HepG2 (cell line): ENCODE measurements around the gene DLG2. TPM values are rescaled to one million over a fixed set of nuclear protein-coding genes. Genes with fewer than 3 reads are reported as not detected.

ENCODE experiments used
- ATAC-seq: fragments of 200-7000 bp; cut with Tn5 transposase; 3 replicates; pipeline ENCODE4 v1.9.1; 2020; ENCODE audit warnings: mild to moderate bottlenecking, moderate library complexity
- BruUV-seq: library from RNA; stranded (reverse); fragments of 400-500 nt; replicated peaks from 2 replicates; lab custom pipeline; 2021; lab: Mats Ljungman, UMichigan
- CTCF ChIA-PET: fragments of 300-600 bp; formaldehyde crosslinking; extraction: SDS; loops from one replicate; lab custom pipeline; 2021; ENCODE audit warnings: low total read pairs, inconsistent platforms, low intra/inter-chr PET ratio; lab: Yijun Ruan, JAX
- POLR2A ChIA-PET: fragments of 350-600 bp; sonication (Branson Sonifier 250); formaldehyde crosslinking; loops from one replicate; lab custom pipeline; 2020; ENCODE audit warnings: antibody characterized with exemption, inconsistent platforms; lab: Yijun Ruan, JAX
- DNase-seq: peaks from one replicate; pipeline ENCODE4 v3.0.0-alpha.2; 2015; ENCODE audit warnings: low spot score
- FAIRE-seq: peaks from 3 replicates; lab custom pipeline; 2011; peaks lifted over from hg19 to GRCh38; lab: Jason Lieb, UNC
- H2AFZ ChIP-seq: one replicate; pipeline ENCODE4 v1.6.1; 2011; ENCODE audit warnings: low read length, inconsistent platforms
- H3K27ac ChIP-seq: fragments of 300-600 bp; 3 replicates; pipeline ENCODE4 v1.8.0; 2011; ENCODE audit warnings: mixed run types, mild to moderate bottlenecking, mixed read lengths, low read length, inconsistent platforms; ENCODE audit not compliant: insufficient read depth; ENCODE audit errors: extremely low read length
- H3K27me3 ChIP-seq, 2 experiments: fragments of 200-600 bp in 1 of 2; 2 replicates in 1 of 2; 3 replicates in 1 of 2; pipeline versions ENCODE4 v1.6.0 to v1.8.0; 2011; ENCODE audit warnings: low read length in 2 of 2, mild to moderate bottlenecking in 2 of 2, moderate library complexity in 2 of 2, inconsistent platforms in 1 of 2; ENCODE audit not compliant: insufficient read depth in 2 of 2, control insufficient read depth in 1 of 2
- H3K36me3 ChIP-seq, 2 experiments: fragments of 200-600 bp in 1 of 2; replicated peaks in 1 of 2; 2 replicates in 1 of 2; 3 replicates in 1 of 2; pipeline versions ENCODE4 v1.5.1 to v1.8.0; 2011; ENCODE audit warnings: low read length in 2 of 2, inconsistent platforms in 1 of 2; ENCODE audit not compliant: insufficient read depth in 2 of 2, control insufficient read depth in 1 of 2
- H3K4me1 ChIP-seq: 2 replicates; pipeline ENCODE4 v1.5.1; 2012; ENCODE audit warnings: low read length, inconsistent platforms; ENCODE audit not compliant: insufficient read depth
- H3K4me2 ChIP-seq: 2 replicates; pipeline ENCODE4 v1.6.0; 2011; ENCODE audit warnings: low read depth, low read length, inconsistent platforms
- H3K4me3 ChIP-seq, 3 experiments: fragments of 200-600 bp in 1 of 3; sonication (generic), shearing (Covaris generic) in 1 of 3; replicated peaks in 1 of 3; 2 replicates each; pipeline ENCODE4 v1.5.1; 2011 to 2016; ENCODE audit warnings: low read length in 3 of 3, inconsistent platforms in 2 of 3, low read depth in 2 of 3, mild to moderate bottlenecking in 2 of 3, control low read depth in 1 of 3, mixed read lengths in 1 of 3; ENCODE audit not compliant: insufficient read depth in 1 of 3
- H3K79me2 ChIP-seq: one replicate; pipeline ENCODE4 v1.6.1; 2011; ENCODE audit warnings: low read length, inconsistent platforms; ENCODE audit not compliant: insufficient read depth
- H3K9ac ChIP-seq: 2 replicates; pipeline ENCODE4 v1.6.0; 2011; ENCODE audit warnings: mild to moderate bottlenecking, low read depth, low read length, inconsistent platforms; ENCODE audit not compliant: insufficient read depth
- H3K9me3 ChIP-seq: 2 replicates; pipeline ENCODE4 v1.5.1; 2012; ENCODE audit warnings: mild to moderate bottlenecking, low read length
- H4K20me1 ChIP-seq: 2 replicates; pipeline ENCODE4 v1.6.0; 2011; ENCODE audit warnings: inconsistent platforms, mild to moderate bottlenecking, low read length, moderate library complexity; ENCODE audit not compliant: insufficient read depth
- DNMT3B ChIP-seq: conservative IDR thresholded peaks from 2 replicates; pipeline ENCODE4 v1.6.1; 2016; ENCODE audit warnings: missing biosample characterization, control low read depth
- KLF6 ChIP-seq: IDR thresholded peaks from 2 replicates; pipeline ENCODE4 v1.8.0; 2016; ENCODE audit warnings: missing biosample characterization, missing genetic modification reagents
- MTF2 ChIP-seq: sonication (generic); formaldehyde crosslinking; IDR thresholded peaks from 2 replicates; pipeline ENCODE4 v1.5.0; 2020; ENCODE audit warnings: missing genetic modification reagents, borderline replicate concordance
- TCF12 ChIP-seq, 2 experiments: fragments of 450-650 bp in 1 of 2; sonication (generic) in 1 of 2; formaldehyde crosslinking in 1 of 2; IDR thresholded peaks; 2 replicates each; pipeline versions ENCODE4 v1.6.1 to v1.8.0; 2017 to 2022; ENCODE audit warnings: antibody characterized with exemption in 1 of 2, mild to moderate bottlenecking in 1 of 2, missing genetic modification reagents in 1 of 2, moderate library complexity in 1 of 2
- ZNF460 ChIP-seq: sonication (generic); formaldehyde crosslinking; IDR thresholded peaks from 2 replicates; pipeline ENCODE4 v1.5.1; 2020; ENCODE audit warnings: missing genetic modification reagents, mild to moderate bottlenecking, borderline replicate concordance
- ZNF878 ChIP-seq: sonication (generic); formaldehyde crosslinking; IDR thresholded peaks from 2 replicates; pipeline ENCODE4 v1.8.1; 2023; ENCODE audit warnings: mild to moderate bottlenecking, missing genetic modification reagents, moderate library complexity
- WGBS: methylation state at CpG from one replicate; pipeline ENCODE4 v1.1.6; 2017; ENCODE audit warnings: low lambda C conversion rate; 5-methylcytosine and 5-hydroxymethylcytosine counted together
- in situ Hi-C: cut with HindIII; loops from 2 replicates; pipeline ENCODE4 v1.10.0; 2017; ENCODE audit warnings: low pct_unique_long_range_greater_than_20kb; ENCODE audit not compliant: extremely low pct_ligation_motif_present
- intact Hi-C: fragments of 100-400 bp; cut with micrococcal nuclease; formaldehyde crosslinking; loops from one replicate; pipeline ENCODE4 v1.10.0; 2022; ENCODE audit not compliant: unreplicated experiment
- polyA plus RNA-seq, 8 experiments: library from polyadenylated mRNA; depleted of rRNA in 3 of 8; stranded (reverse) in 7 of 8; unstranded in 1 of 8; fragments of >200 nt; fragmentation: Illumina TruSeq in 4 of 8; extraction: Trizol in 4 of 8; gene quantifications; 2 replicates each; pipeline versions ENCODE4 v1.2.1 to v1.2.3, GENCODE V29; 2011 to 2016; ENCODE audit warnings: low read depth in 4 of 8, missing spikeins in 1 of 8, mixed read lengths in 1 of 8; ENCODE audit not compliant: insufficient read depth in 1 of 8
- total RNA-seq, 5 experiments: library from RNA; depleted of rRNA; stranded (reverse); fragments of >200 nt; fragmentation: Illumina TruSeq; extraction: Trizol; gene quantifications; 2 replicates each; pipeline ENCODE4 v1.2.3, GENCODE V29; 2016; ENCODE audit warnings: low read depth in 1 of 5
- TF ChIP-seq, protein P1 (sequence below): sonication (generic); formaldehyde crosslinking; IDR thresholded peaks from 2 replicates; pipeline ENCODE4 v1.4.0; 2020; ENCODE audit warnings: mild to moderate bottlenecking, missing genetic modification reagents
- TF ChIP-seq, protein P2 (sequence below): sonication (generic); formaldehyde crosslinking; IDR thresholded peaks from 2 replicates; pipeline ENCODE4 v1.8.1; 2022; ENCODE audit warnings: low read depth, mild to moderate bottlenecking, missing genetic modification reagents
- TF ChIP-seq, protein P3 (sequence below): IDR thresholded peaks from 2 replicates; pipeline ENCODE4 v1.6.1; 2016
- TF ChIP-seq, protein P4 (sequence below): sonication (generic); formaldehyde crosslinking; IDR thresholded peaks from 2 replicates; pipeline ENCODE4 v1.4.0; 2020; ENCODE audit warnings: low read depth, missing genetic modification reagents

DLG2 gene
- total and polyA plus RNA-seq, 2 of the 13 experiments (the other 11 are each of a cell fraction or from before 2014, with no cell fraction given) = 0.46 to 1.0 TPM

DNA sequence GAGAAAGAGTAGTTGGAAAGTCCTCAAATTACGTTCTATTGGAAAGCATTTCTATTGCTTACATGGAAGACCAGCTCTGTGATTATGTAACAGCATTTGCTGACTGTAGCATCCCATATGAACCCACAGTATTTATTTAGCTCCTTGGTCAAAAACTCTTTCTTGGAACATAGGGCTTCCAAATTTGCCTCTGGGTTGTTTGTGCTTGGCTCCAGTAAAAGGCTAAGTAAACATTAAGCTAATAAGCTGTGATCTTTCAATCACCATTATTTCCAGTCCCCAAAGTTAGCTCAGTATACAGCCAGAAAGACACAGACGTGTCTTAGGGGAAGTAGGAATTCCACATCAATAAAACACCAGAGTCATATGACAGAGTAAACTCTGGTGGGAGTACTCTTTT is 668.8 kb downstream of the DLG2 start:
- no peak overlapping the region for H3K27ac ChIP-seq
- H3K4me2 ChIP-seq = no peak overlapping the region
- H2AFZ ChIP-seq = no peak overlapping the region
- DNase-seq = no peak
- H3K27me3 ChIP-seq = no peaks in the 10 kb centered on the region
- H3K9me3 ChIP-seq = no peaks in the 10 kb centered on the region
- no peak for FAIRE-seq
- 2% methylated on average over 2 of the region's 2 CpGs for WGBS
- no peak overlapping the region for H3K9ac ChIP-seq
- no peaks in the 10 kb centered on the region for H3K36me3 ChIP-seq
- in situ Hi-C loops (no loop called here), intact Hi-C loops (no loop called here)
- no peaks in the 10 kb centered on the region for H3K79me2 ChIP-seq
- no peaks in the 10 kb centered on the region for H3K4me1 ChIP-seq
- no peak overlapping the region for H3K4me3 ChIP-seq
- ChIA-PET POLR2A (no interaction called here), CTCF (no interaction called here)
- no peaks in the 10 kb centered on the region for H4K20me1 ChIP-seq
- ATAC-seq = no peak
- no TSS peak for BruUV-seq
- TF ChIP-seq ZNF878 (no peak), KLF6 (CRISPR knock-in tag) (no peak), DNMT3B (CRISPR knock-in tag) (no peak), ZNF460 (CRISPR knock-in tag) (no peak), MTF2 (CRISPR knock-in tag) (no peak), TCF12 (IDR thresholded peaks at IDR 0.05) (no peak), TCF12 (CRISPR knock-in tag; IDR thresholded peaks at IDR 0.05) (no peak)
- TF ChIP-seq, protein P1, sequence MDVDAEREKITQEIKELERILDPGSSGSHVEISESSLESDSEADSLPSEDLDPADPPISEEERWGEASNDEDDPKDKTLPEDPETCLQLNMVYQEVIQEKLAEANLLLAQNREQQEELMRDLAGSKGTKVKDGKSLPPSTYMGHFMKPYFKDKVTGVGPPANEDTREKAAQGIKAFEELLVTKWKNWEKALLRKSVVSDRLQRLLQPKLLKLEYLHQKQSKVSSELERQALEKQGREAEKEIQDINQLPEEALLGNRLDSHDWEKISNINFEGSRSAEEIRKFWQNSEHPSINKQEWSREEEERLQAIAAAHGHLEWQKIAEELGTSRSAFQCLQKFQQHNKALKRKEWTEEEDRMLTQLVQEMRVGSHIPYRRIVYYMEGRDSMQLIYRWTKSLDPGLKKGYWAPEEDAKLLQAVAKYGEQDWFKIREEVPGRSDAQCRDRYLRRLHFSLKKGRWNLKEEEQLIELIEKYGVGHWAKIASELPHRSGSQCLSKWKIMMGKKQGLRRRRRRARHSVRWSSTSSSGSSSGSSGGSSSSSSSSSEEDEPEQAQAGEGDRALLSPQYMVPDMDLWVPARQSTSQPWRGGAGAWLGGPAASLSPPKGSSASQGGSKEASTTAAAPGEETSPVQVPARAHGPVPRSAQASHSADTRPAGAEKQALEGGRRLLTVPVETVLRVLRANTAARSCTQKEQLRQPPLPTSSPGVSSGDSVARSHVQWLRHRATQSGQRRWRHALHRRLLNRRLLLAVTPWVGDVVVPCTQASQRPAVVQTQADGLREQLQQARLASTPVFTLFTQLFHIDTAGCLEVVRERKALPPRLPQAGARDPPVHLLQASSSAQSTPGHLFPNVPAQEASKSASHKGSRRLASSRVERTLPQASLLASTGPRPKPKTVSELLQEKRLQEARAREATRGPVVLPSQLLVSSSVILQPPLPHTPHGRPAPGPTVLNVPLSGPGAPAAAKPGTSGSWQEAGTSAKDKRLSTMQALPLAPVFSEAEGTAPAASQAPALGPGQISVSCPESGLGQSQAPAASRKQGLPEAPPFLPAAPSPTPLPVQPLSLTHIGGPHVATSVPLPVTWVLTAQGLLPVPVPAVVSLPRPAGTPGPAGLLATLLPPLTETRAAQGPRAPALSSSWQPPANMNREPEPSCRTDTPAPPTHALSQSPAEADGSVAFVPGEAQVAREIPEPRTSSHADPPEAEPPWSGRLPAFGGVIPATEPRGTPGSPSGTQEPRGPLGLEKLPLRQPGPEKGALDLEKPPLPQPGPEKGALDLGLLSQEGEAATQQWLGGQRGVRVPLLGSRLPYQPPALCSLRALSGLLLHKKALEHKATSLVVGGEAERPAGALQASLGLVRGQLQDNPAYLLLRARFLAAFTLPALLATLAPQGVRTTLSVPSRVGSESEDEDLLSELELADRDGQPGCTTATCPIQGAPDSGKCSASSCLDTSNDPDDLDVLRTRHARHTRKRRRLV (CRISPR knock-in tag) = no peak
- TF ChIP-seq, protein P2, sequence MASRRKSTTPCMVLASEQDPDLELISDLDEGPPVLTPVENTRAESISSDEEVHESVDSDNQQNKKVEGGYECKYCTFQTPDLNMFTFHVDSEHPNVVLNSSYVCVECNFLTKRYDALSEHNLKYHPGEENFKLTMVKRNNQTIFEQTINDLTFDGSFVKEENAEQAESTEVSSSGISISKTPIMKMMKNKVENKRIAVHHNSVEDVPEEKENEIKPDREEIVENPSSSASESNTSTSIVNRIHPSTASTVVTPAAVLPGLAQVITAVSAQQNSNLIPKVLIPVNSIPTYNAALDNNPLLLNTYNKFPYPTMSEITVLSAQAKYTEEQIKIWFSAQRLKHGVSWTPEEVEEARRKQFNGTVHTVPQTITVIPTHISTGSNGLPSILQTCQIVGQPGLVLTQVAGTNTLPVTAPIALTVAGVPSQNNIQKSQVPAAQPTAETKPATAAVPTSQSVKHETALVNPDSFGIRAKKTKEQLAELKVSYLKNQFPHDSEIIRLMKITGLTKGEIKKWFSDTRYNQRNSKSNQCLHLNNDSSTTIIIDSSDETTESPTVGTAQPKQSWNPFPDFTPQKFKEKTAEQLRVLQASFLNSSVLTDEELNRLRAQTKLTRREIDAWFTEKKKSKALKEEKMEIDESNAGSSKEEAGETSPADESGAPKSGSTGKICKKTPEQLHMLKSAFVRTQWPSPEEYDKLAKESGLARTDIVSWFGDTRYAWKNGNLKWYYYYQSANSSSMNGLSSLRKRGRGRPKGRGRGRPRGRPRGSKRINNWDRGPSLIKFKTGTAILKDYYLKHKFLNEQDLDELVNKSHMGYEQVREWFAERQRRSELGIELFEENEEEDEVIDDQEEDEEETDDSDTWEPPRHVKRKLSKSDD = no peak
- TF ChIP-seq, protein P3, sequence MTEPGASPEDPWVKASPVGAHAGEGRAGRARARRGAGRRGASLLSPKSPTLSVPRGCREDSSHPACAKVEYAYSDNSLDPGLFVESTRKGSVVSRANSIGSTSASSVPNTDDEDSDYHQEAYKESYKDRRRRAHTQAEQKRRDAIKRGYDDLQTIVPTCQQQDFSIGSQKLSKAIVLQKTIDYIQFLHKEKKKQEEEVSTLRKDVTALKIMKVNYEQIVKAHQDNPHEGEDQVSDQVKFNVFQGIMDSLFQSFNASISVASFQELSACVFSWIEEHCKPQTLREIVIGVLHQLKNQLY (CRISPR knock-in tag) = no peak
- TF ChIP-seq, protein P4, sequence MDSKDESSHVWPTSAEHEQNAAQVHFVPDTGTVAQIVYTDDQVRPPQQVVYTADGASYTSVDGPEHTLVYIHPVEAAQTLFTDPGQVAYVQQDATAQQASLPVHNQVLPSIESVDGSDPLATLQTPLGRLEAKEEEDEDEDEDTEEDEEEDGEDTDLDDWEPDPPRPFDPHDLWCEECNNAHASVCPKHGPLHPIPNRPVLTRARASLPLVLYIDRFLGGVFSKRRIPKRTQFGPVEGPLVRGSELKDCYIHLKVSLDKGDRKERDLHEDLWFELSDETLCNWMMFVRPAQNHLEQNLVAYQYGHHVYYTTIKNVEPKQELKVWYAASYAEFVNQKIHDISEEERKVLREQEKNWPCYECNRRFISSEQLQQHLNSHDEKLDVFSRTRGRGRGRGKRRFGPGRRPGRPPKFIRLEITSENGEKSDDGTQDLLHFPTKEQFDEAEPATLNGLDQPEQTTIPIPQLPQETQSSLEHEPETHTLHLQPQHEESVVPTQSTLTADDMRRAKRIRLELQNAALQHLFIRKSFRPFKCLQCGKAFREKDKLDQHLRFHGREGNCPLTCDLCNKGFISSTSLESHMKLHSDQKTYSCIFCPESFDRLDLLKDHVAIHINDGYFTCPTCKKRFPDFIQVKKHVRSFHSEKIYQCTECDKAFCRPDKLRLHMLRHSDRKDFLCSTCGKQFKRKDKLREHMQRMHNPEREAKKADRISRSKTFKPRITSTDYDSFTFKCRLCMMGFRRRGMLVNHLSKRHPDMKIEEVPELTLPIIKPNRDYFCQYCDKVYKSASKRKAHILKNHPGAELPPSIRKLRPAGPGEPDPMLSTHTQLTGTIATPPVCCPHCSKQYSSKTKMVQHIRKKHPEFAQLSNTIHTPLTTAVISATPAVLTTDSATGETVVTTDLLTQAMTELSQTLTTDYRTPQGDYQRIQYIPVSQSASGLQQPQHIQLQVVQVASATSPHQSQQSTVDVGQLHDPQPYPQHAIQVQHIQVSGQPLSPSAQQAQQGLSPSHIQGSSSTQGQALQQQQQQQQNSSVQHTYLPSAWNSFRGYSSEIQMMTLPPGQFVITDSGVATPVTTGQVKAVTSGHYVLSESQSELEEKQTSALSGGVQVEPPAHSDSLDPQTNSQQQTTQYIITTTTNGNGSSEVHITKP (CRISPR knock-in tag) = no peak
